Measurements from ENCODE around the gene CHM.

DNA sequence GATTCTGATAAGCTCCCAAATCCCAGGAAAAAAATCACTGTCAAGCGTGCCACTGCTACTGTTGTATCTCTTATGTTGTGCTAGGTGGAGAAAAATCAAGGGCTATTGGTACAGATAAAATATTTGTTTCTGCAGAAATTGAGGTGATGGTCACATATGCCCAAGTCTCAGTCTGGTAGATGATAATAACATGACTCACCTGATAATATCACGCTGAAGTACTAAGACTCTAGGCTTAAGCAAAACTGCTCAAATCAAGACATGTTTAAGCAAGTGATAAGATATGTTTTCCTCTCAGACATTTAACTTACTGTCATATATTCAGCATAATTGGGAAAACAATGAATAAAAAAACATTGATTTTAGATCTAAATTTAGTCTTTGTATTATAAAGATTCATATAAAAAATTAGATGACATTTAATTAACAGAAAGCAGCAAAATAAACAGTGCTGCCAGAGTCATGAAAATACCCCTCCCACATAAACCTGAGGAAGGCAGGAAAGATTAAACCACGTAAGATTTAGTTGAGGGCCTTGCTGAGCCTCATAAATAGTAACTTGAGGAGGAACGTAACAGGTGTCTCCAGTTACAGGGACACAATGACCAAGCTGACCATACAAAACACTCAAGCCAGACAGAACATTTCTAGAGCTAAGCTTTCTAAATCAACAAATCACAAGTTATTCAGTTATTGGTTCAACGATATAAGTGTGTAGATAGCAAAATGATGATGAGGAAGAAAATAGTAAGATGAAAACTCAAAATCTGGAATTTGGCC lies 143.5 kb downstream of the CHM start:
- TF ChIP-seq EP300 (IDR thresholded peaks at IDR 0.05) = no peak
- TF ChIP-seq CTCF (IDR thresholded peaks at IDR 0.05) = no peak
- no peak for TF ChIP-seq POLR2AphosphoS5 (IDR thresholded peaks at IDR 0.05)
- no peak for TF ChIP-seq POLR2A (IDR thresholded peaks at IDR 0.05)
